H9 (cell line): ENCODE measurements around the gene VEZF1. TPM values are rescaled to one million over a fixed set of nuclear protein-coding genes. Genes with fewer than 3 reads are reported as not detected.

ENCODE experiments used
- DNase-seq: peaks from one replicate; pipeline ENCODE4 v3.0.0-alpha.2; 2017
- H2AFZ ChIP-seq: one replicate; pipeline ENCODE4 v1.6.1; 2013; ENCODE audit warnings: mild to moderate bottlenecking, low read length, control low read depth, moderate library complexity
- H2AK5ac ChIP-seq: 2 replicates; pipeline ENCODE4 v1.6.1; 2013; ENCODE audit warnings: low read length, control low read depth, mixed read lengths; ENCODE audit not compliant: insufficient read length
- H2BK120ac ChIP-seq: one replicate; pipeline ENCODE4 v1.6.1; 2013; ENCODE audit warnings: low read depth, mild to moderate bottlenecking, low read length, control low read depth, inconsistent platforms; ENCODE audit not compliant: poor library complexity, severe bottlenecking
- H2BK12ac ChIP-seq: 2 replicates; pipeline ENCODE4 v1.6.1; 2013; ENCODE audit warnings: low read length, control low read depth, mixed read lengths, low read depth; ENCODE audit not compliant: insufficient read length
- H2BK15ac ChIP-seq: 2 replicates; pipeline ENCODE4 v1.6.1; 2013; ENCODE audit warnings: low read depth, low read length, control low read depth
- H2BK20ac ChIP-seq: one replicate; pipeline ENCODE4 v1.6.1; 2013; ENCODE audit warnings: low read depth, mild to moderate bottlenecking, low read length, control low read depth, inconsistent platforms; ENCODE audit not compliant: poor library complexity, severe bottlenecking
- H2BK5ac ChIP-seq: 2 replicates; pipeline ENCODE4 v1.6.1; 2013; ENCODE audit warnings: low read length, control low read depth, mixed read lengths; ENCODE audit not compliant: insufficient read length
- H3K14ac ChIP-seq: 2 replicates; pipeline ENCODE4 v1.6.1; 2013; ENCODE audit warnings: low read length, control low read depth; ENCODE audit not compliant: insufficient read depth
- H3K18ac ChIP-seq: 2 replicates; pipeline ENCODE4 v1.6.1; 2013; ENCODE audit warnings: low read depth, mild to moderate bottlenecking, mixed read lengths, low read length, control low read depth; ENCODE audit not compliant: insufficient read length
- H3K23ac ChIP-seq: 2 replicates; pipeline ENCODE4 v1.6.1; 2013; ENCODE audit warnings: low read length, control low read depth, mixed read lengths, low read depth; ENCODE audit not compliant: insufficient read length
- H3K23me2 ChIP-seq: 2 replicates; pipeline ENCODE4 v1.6.1; 2013; ENCODE audit warnings: low read depth, mild to moderate bottlenecking, mixed read lengths, low read length, control low read depth; ENCODE audit not compliant: insufficient read length, poor library complexity, severe bottlenecking
- H3K27ac ChIP-seq: 2 replicates; pipeline ENCODE4 v1.5.1; 2013; ENCODE audit warnings: low read length, control low read depth, mixed read lengths, low read depth; ENCODE audit not compliant: insufficient read length
- H3K27me3 ChIP-seq: 2 replicates; pipeline ENCODE4 v1.6.1; 2013; ENCODE audit warnings: low read length, control low read depth, inconsistent platforms; ENCODE audit not compliant: insufficient read depth
- H3K4ac ChIP-seq: 2 replicates; pipeline ENCODE4 v1.6.1; 2013; ENCODE audit warnings: low read depth, mild to moderate bottlenecking, control low read depth, inconsistent platforms, low read length, moderate library complexity
- H3K4me1 ChIP-seq: 2 replicates; pipeline ENCODE4 v1.6.1; 2013; ENCODE audit warnings: low read length, control low read depth, inconsistent platforms; ENCODE audit not compliant: insufficient read depth
- H3K4me2 ChIP-seq: 2 replicates; pipeline ENCODE4 v1.6.1; 2013; ENCODE audit warnings: low read length, control low read depth, mixed read lengths; ENCODE audit not compliant: insufficient read length, insufficient read depth
- H3K56ac ChIP-seq: 2 replicates; pipeline ENCODE4 v1.6.1; 2013; ENCODE audit warnings: low read depth, mild to moderate bottlenecking, mixed read lengths, low read length, control low read depth; ENCODE audit not compliant: insufficient read length
- H3K79me1 ChIP-seq: 2 replicates; pipeline ENCODE4 v1.6.1; 2013; ENCODE audit warnings: low read depth, mild to moderate bottlenecking, moderate library complexity, low read length, control low read depth, inconsistent platforms; ENCODE audit not compliant: insufficient read depth, poor library complexity, severe bottlenecking
- H3K79me2 ChIP-seq: 2 replicates; pipeline ENCODE4 v1.6.1; 2013; ENCODE audit warnings: low read length, control low read depth, inconsistent platforms; ENCODE audit not compliant: insufficient read depth
- H3K9ac ChIP-seq: 2 replicates; pipeline ENCODE4 v1.6.1; 2013; ENCODE audit warnings: low read length, control low read depth, mixed read lengths; ENCODE audit not compliant: insufficient read length; ENCODE audit errors: extremely low read depth
- H3K9me3 ChIP-seq: one replicate; pipeline ENCODE4 v1.6.1; 2013; ENCODE audit warnings: low read depth, low read length, inconsistent platforms; ENCODE audit not compliant: control insufficient read depth
- H3T11ph ChIP-seq: one replicate; pipeline ENCODE4 v1.6.1; 2013; ENCODE audit warnings: mild to moderate bottlenecking, low read length, control low read depth, inconsistent platforms
- H4K20me1 ChIP-seq: one replicate; pipeline ENCODE4 v1.6.1; 2013; ENCODE audit not compliant: control insufficient read depth, insufficient read length, insufficient read depth
- H4K5ac ChIP-seq: 2 replicates; pipeline ENCODE4 v1.6.1; 2013; ENCODE audit warnings: low read depth, mild to moderate bottlenecking, mixed read lengths, low read length, control low read depth; ENCODE audit not compliant: insufficient read length
- H4K8ac ChIP-seq: replicated peaks from 2 replicates; pipeline ENCODE4 v1.6.1; 2013; ENCODE audit warnings: low read length, control low read depth, mixed read lengths, low read depth; ENCODE audit not compliant: insufficient read length
- H4K91ac ChIP-seq: 2 replicates; pipeline ENCODE4 v1.6.1; 2013; ENCODE audit warnings: low read depth, mild to moderate bottlenecking, moderate library complexity, mixed read lengths, low read length, control low read depth; ENCODE audit not compliant: insufficient read length
- H3K27ac Mint-ChIP-seq, 3 experiments: 2 replicates in 2 of 3; 3 replicates in 1 of 3; pipeline ENCODE4 v1.8.0; 2020 to 2021; ENCODE audit warnings: mixed read lengths in 3 of 3, mild to moderate bottlenecking in 1 of 3, moderate library complexity in 1 of 3
- H3K27me3 Mint-ChIP-seq: 2 replicates; pipeline ENCODE4 v1.8.0; 2021; ENCODE audit warnings: low read depth, mild to moderate bottlenecking, moderate library complexity, mixed read lengths
- H3K36me3 Mint-ChIP-seq, 3 experiments: 2 replicates in 2 of 3; 3 replicates in 1 of 3; pipeline ENCODE4 v1.8.0; 2020 to 2021; ENCODE audit warnings: low read depth in 3 of 3, mixed read lengths in 3 of 3; ENCODE audit not compliant: insufficient read depth in 1 of 3
- H3K4me1 Mint-ChIP-seq, 2 experiments: 2 replicates each; pipeline ENCODE4 v1.8.0; 2020; ENCODE audit warnings: mixed read lengths in 2 of 2
- H3K4me3 Mint-ChIP-seq, 2 experiments: 2 replicates in 1 of 2; 3 replicates in 1 of 2; pipeline ENCODE4 v1.8.0; 2020 to 2021; ENCODE audit warnings: mild to moderate bottlenecking in 2 of 2, mixed read lengths in 2 of 2, moderate library complexity in 1 of 2
- H3K9me3 Mint-ChIP-seq, 2 experiments: 2 replicates in 1 of 2; 3 replicates in 1 of 2; pipeline ENCODE4 v1.8.0; 2020; ENCODE audit warnings: mild to moderate bottlenecking in 2 of 2, mixed read lengths in 2 of 2, moderate library complexity in 1 of 2
- CTCF ChIP-seq: fragments of 200-600 bp; sonication (generic); conservative IDR thresholded peaks from 3 replicates; pipeline ENCODE4 v1.8.0; 2021; ENCODE audit warnings: antibody characterized with exemption, mild to moderate bottlenecking
- WGBS: extraction: QIAGEN DNeasy Blood & Tissue Kit; methylation state at CpG from one replicate; pipeline ENCODE4 v1.1.7; 2013; ENCODE audit warnings: missing lambda C conversion rate, low lambda C conversion rate, mixed read lengths; ENCODE audit not compliant: insufficient read length; ENCODE audit errors: extremely low coverage; 5-methylcytosine and 5-hydroxymethylcytosine counted together
- total RNA-seq: library from RNA; stranded (reverse); gene quantifications from 2 replicates; pipeline ENCODE4 v1.2.1, GENCODE V29; 2021

VEZF1 gene
- total RNA-seq, 1 experiment from 2014 or later, result 58.1 TPM

- Mint-ChIP-seq H3K27me3 (no peaks in the 10 kb centered on the region), H3K4me3 (peak overlapping the region; percentile 90 to 97), H3K9me3 (no peaks in the 10 kb centered on the region), H3K27ac (peak overlapping the region; percentile 93 to 97 (median 94)), H3K36me3 (peaks cover 0 to 13% (median 12%) of the 10 kb centered on the region in 3 experiments), H3K4me1 (peaks cover 47 to 56% of the 10 kb centered on the region in 2 experiments)
- Histone ChIP-seq H3K79me2 (peaks cover 17% of the 10 kb centered on the region; the same call in 1 of the 2 replicates), H2BK15ac (no peak overlapping the region), H2BK120ac (no peak overlapping the region), H3K4me2 (peak overlapping the region; percentile 97), H4K5ac (no peak overlapping the region), H3K23ac (no peak overlapping the region), H3K23me2 (peaks cover 12% of the 10 kb centered on the region), H2BK20ac (no peak overlapping the region), H3K56ac (no peak overlapping the region), H4K8ac (no peak overlapping the region), H4K20me1 (no peaks in the 10 kb centered on the region), H3K4me1 (no peaks in the 10 kb centered on the region), H2AFZ (no peak overlapping the region), H3K79me1 (peaks cover 6% of the 10 kb centered on the region), H3K14ac (peak overlapping the region; percentile 43), H3K9ac (peak overlapping the region; percentile 85), H3T11ph (no peak overlapping the region), H3K4ac (no peak overlapping the region), H3K27me3 (no peaks in the 10 kb centered on the region), H4K91ac (no peak overlapping the region), H2BK12ac (no peak overlapping the region), H3K9me3 (no peaks in the 10 kb centered on the region), H3K18ac (peak overlapping the region; percentile 72), H2BK5ac (no peak overlapping the region), H2AK5ac (no peak overlapping the region), H3K27ac (no peak overlapping the region)
- no peak for DNase-seq
- TF ChIP-seq CTCF, result no peak
- WGBS, result no CpG with 5 or more reads among the region's 38 CpGs
Observed at GRCh38 chr17:57986841-57987580, 1.0 kb downstream of the VEZF1 start.
